Measurements from ENCODE around the gene FOXC1. TPM values are rescaled to one million over a fixed set of nuclear protein-coding genes. Genes with fewer than 3 reads are reported as not detected.

Gene FOXC1
- total RNA-seq, 6 donors from 2014 or later = 0.22 to 5.5 (median 2.2) TPM

GRCh38 chr6:1623769-1624057 lies 14.0 kb downstream of the FOXC1 start:
- Histone ChIP-seq H3K36me3 (no peaks in the 10 kb centered on the region), H3K27ac (no peak overlapping the region), H3K4me1 (peaks cover 18 to 41% (median 29%) of the 10 kb centered on the region in 4 donors), H3K4me3 (peak overlapping the region in 1 of 4 donors; percentile 56), H3K9me3 (no peaks in the 10 kb centered on the region), H3K27me3 (peaks cover 0 to 51% (median 27%) of the 10 kb centered on the region in 4 donors)
- WGBS, 2 donors = 96 to 98% methylated on average over 12 of the region's 12 CpGs
- ATAC-seq (ENCODE audit: low FRiP score in 2 of 2) (no peak), DNase-seq (no peak)
- TF ChIP-seq POLR2A (IDR thresholded peaks at IDR 0.05) (no peak), POLR2AphosphoS5 (IDR thresholded peaks at IDR 0.05) (no peak), CTCF (IDR thresholded peaks at IDR 0.05) (no peak), EP300 (IDR thresholded peaks at IDR 0.05) (no peak)

- peaks cover 18 to 40% (median 29%) of the 10 kb centered on the region in 4 donors for H3K4me1 ChIP-seq
- no peaks in the 10 kb centered on the region for H3K36me3 ChIP-seq
- H3K9me3 ChIP-seq = no peaks in the 10 kb centered on the region
- TF ChIP-seq POLR2A (IDR thresholded peaks at IDR 0.05) (no peak), CTCF (IDR thresholded peaks at IDR 0.05) (no peak), POLR2AphosphoS5 (IDR thresholded peaks at IDR 0.05) (no peak), EP300 (IDR thresholded peaks at IDR 0.05) (no peak)
- peak in 1 of 2 donors; percentile 82 for DNase-seq
- WGBS, 2 donors = 36 to 38% methylated on average over 38 to 66 of the region's 66 CpGs
- no peak overlapping the region for H3K27ac ChIP-seq
- peak in 1 of 2 donors; percentile 24 for ATAC-seq (ENCODE audit: low FRiP score in 2 of 2)
- H3K4me3 ChIP-seq = peak overlapping the region in 3 of 4 donors; percentile 40 to 56 (median 47)
- H3K27me3 ChIP-seq = peaks cover 0 to 47% (median 25%) of the 10 kb centered on the region in 4 donors
Measured at GRCh38 chr6:1624058-1624850, 14.5 kb downstream of the FOXC1 start.

GRCh38 chr6:1624851-1625781 lies 15.4 kb downstream of the FOXC1 start:
- peaks cover 11 to 31% (median 20%) of the 10 kb centered on the region in 4 donors for H3K4me1 ChIP-seq
- H3K36me3 ChIP-seq = no peaks in the 10 kb centered on the region
- ATAC-seq (ENCODE audit: low FRiP score in 2 of 2) (peak in 1 of 2 donors; percentile 83), DNase-seq (peak in 1 of 2 donors; percentile 87)
- peak overlapping the region; percentile 40 to 70 (median 52) for H3K4me3 ChIP-seq
- peaks cover 0 to 38% (median 18%) of the 10 kb centered on the region in 4 donors for H3K27me3 ChIP-seq
- no peaks in the 10 kb centered on the region for H3K9me3 ChIP-seq
- 3 to 6% methylated on average over 38 to 41 of the region's 53 CpGs for WGBS, 2 donors
- no peak overlapping the region for H3K27ac ChIP-seq
- no peak for TF ChIP-seq POLR2A (IDR thresholded peaks at IDR 0.05)
- TF ChIP-seq EP300 (IDR thresholded peaks at IDR 0.05) = no peak
- no peak for TF ChIP-seq CTCF (IDR thresholded peaks at IDR 0.05)
- no peak for TF ChIP-seq POLR2AphosphoS5 (IDR thresholded peaks at IDR 0.05)

GRCh38 chr6:1625794-1626435 lies 16.2 kb downstream of the FOXC1 start:
- Histone ChIP-seq H3K9me3 (no peaks in the 10 kb centered on the region), H3K27ac (no peak overlapping the region), H3K27me3 (peaks cover 0 to 30% (median 14%) of the 10 kb centered on the region in 4 donors), H3K4me3 (peak overlapping the region in 1 of 4 donors; percentile 47), H3K4me1 (peaks cover 8 to 24% (median 17%) of the 10 kb centered on the region in 4 donors), H3K36me3 (no peaks in the 10 kb centered on the region)
- TF ChIP-seq POLR2AphosphoS5 (IDR thresholded peaks at IDR 0.05) = no peak
- TF ChIP-seq CTCF (IDR thresholded peaks at IDR 0.05) = no peak
- TF ChIP-seq EP300 (IDR thresholded peaks at IDR 0.05) = no peak
- no peak for TF ChIP-seq POLR2A (IDR thresholded peaks at IDR 0.05)
- 35 to 36% methylated on average over 17 to 18 of the region's 18 CpGs for WGBS, 2 donors
- DNase-seq (no peak), ATAC-seq (ENCODE audit: low FRiP score in 2 of 2) (no peak)
